ENCODE data around the gene USP27X. TPM values are rescaled to one million over a fixed set of nuclear protein-coding genes. Genes with fewer than 3 reads are reported as not detected.

The USP27X gene
- total RNA-seq, 1 donor from 2014 or later = 16.7 TPM

DNA sequence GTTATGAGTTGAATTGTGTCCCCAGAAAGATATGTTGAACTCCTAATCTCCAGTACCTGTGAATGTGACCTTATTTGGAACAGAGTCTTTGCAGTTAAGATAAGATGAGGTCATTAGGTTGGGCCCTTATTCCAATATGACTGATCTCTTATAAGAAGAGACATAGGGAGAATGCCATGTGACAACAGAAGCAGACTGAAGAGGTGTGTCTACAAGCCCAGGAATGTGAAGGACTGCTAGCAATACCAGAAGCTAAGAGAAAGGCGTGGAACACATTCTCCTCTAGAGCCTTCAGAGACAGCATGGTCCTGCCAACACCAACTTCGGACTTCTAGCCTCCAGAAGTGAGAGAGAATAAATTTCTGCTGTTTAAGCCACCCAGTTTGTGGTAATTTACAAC lies 22.5 kb upstream of the USP27X start:
- H3K36me3 Mint-ChIP-seq = no peaks in the 10 kb centered on the region
- peaks cover 41% of the 10 kb centered on the region for H3K9me3 Mint-ChIP-seq
- no peak for TF ChIP-seq CTCF (IDR thresholded peaks at IDR 0.05; ENCODE audit: unreplicated experiment)
- no peak overlapping the region for H3K4me3 Mint-ChIP-seq
- H3K4me1 Mint-ChIP-seq = no peaks in the 10 kb centered on the region
- DNase-seq (ENCODE audit: low spot score in 2 of 2, unreplicated experiment in 2 of 2) = no peak
- no peaks in the 10 kb centered on the region for H3K27me3 Mint-ChIP-seq (ENCODE audit: low read depth)
- no peak overlapping the region for H3K27ac Mint-ChIP-seq

GRCh38 chrX:49858341-49858740 lies 20.9 kb upstream of the USP27X start:
- no peak for TF ChIP-seq CTCF (IDR thresholded peaks at IDR 0.05; ENCODE audit: unreplicated experiment)
- H3K4me1 Mint-ChIP-seq = no peaks in the 10 kb centered on the region
- H3K27me3 Mint-ChIP-seq (ENCODE audit: low read depth) = no peaks in the 10 kb centered on the region
- no peaks in the 10 kb centered on the region for H3K36me3 Mint-ChIP-seq
- H3K9me3 Mint-ChIP-seq = peaks cover 42% of the 10 kb centered on the region
- no peak for DNase-seq (ENCODE audit: low spot score in 2 of 2, unreplicated experiment in 2 of 2)
- no peak overlapping the region for H3K27ac Mint-ChIP-seq
- no peak overlapping the region for H3K4me3 Mint-ChIP-seq

DNA sequence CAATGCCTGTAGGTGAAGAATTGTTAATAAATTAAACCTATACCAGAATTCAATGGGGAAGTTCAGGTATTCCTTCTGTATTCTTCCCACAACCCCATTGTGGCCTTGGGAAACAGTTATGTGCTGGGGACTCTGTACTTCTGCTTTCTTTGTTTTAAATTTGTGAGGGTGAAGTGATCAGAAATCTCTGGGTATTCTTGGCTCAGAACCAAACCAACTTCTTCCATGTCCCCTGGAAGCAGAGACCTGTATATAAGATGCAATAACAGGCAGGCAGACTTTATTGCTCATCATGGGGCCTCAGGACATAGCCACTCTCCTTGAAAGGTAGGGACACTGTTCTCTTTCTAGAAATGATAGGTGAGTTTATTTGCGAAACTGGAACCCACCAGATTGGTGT lies 19.8 kb upstream of the USP27X start:
- no peak for TF ChIP-seq CTCF (IDR thresholded peaks at IDR 0.05; ENCODE audit: unreplicated experiment)
- DNase-seq (ENCODE audit: low spot score in 2 of 2, unreplicated experiment in 2 of 2) = no peak
- no peaks in the 10 kb centered on the region for H3K27me3 Mint-ChIP-seq (ENCODE audit: low read depth)
- H3K4me1 Mint-ChIP-seq = no peaks in the 10 kb centered on the region
- no peak overlapping the region for H3K4me3 Mint-ChIP-seq
- H3K36me3 Mint-ChIP-seq = no peaks in the 10 kb centered on the region
- peaks cover 34% of the 10 kb centered on the region for H3K9me3 Mint-ChIP-seq
- no peak overlapping the region for H3K27ac Mint-ChIP-seq

GRCh38 chrX:49860867-49861535 lies 18.3 kb upstream of the USP27X start:
- H3K27ac Mint-ChIP-seq = no peak overlapping the region
- TF ChIP-seq CTCF (IDR thresholded peaks at IDR 0.05; ENCODE audit: unreplicated experiment) = no peak
- DNase-seq (ENCODE audit: low spot score in 2 of 2, unreplicated experiment in 2 of 2) = no peak
- no peaks in the 10 kb centered on the region for H3K36me3 Mint-ChIP-seq
- no peak overlapping the region for H3K4me3 Mint-ChIP-seq
- H3K27me3 Mint-ChIP-seq (ENCODE audit: low read depth) = no peaks in the 10 kb centered on the region
- H3K4me1 Mint-ChIP-seq = no peaks in the 10 kb centered on the region
- peaks cover 37% of the 10 kb centered on the region for H3K9me3 Mint-ChIP-seq

DNA sequence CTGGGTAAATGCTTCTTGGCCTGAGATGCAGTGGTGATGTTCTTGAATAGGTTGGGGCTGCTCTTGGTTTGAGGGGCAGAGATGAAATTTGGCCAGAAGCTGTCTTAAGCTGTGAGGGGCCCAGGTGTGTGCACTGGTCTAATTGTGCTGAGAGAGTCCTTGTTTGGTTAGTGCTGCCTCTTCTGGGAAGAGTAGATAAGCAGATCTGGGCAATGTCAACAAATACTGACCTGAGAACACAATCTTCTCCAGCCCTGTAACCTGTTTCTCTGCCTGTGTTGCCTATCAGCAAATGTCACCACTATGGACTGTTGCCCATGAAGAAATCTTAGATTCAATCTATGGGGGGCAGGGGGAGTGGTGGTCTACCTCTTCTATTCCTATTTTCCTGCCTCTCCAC lies 17.2 kb upstream of the USP27X start:
- no peak for DNase-seq (ENCODE audit: low spot score in 2 of 2, unreplicated experiment in 2 of 2)
- H3K36me3 Mint-ChIP-seq = no peaks in the 10 kb centered on the region
- H3K27ac Mint-ChIP-seq = no peak overlapping the region
- H3K9me3 Mint-ChIP-seq = peaks cover 31% of the 10 kb centered on the region
- no peaks in the 10 kb centered on the region for H3K4me1 Mint-ChIP-seq
- no peaks in the 10 kb centered on the region for H3K27me3 Mint-ChIP-seq (ENCODE audit: low read depth)
- no peak for TF ChIP-seq CTCF (IDR thresholded peaks at IDR 0.05; ENCODE audit: unreplicated experiment)
- no peak overlapping the region for H3K4me3 Mint-ChIP-seq

- TF ChIP-seq CTCF (IDR thresholded peaks at IDR 0.05; ENCODE audit: unreplicated experiment) = no peak
- Mint-ChIP-seq H3K36me3 (no peaks in the 10 kb centered on the region), H3K27ac (no peak overlapping the region), H3K4me1 (no peaks in the 10 kb centered on the region), H3K4me3 (no peak overlapping the region), H3K9me3 (peaks cover 20% of the 10 kb centered on the region), H3K27me3 (ENCODE audit: low read depth) (no peaks in the 10 kb centered on the region)
- DNase-seq (ENCODE audit: low spot score in 2 of 2, unreplicated experiment in 2 of 2) = no peak
These were observed 10.5 kb upstream of the USP27X start for GRCh38 chrX:49868739-49869138.
